Panc1 (cell line): ENCODE data around the gene PALD1. TPM values are rescaled to one million over a fixed set of nuclear protein-coding genes. Genes with fewer than 3 reads are reported as not detected.

Source experiments
- ATAC-seq: fragments of 200-7000 bp; cut with Tn5 transposase; 2 replicates; pipeline ENCODE4 v1.9.1; 2020; ENCODE audit warnings: mild to moderate bottlenecking, moderate library complexity
- BruUV-seq: library from RNA; stranded (reverse); fragments of 400-500 nt; replicated peaks from 2 replicates; lab custom pipeline; 2021; lab: Mats Ljungman, UMichigan
- CTCF ChIA-PET: fragments of 300-600 bp; sonication (Branson Sonifier 250); formaldehyde crosslinking; loops from one replicate; lab custom pipeline; 2022; ENCODE audit warnings: antibody characterized with exemption; lab: Charles Lee
- POLR2A ChIA-PET: fragments of 300-600 bp; sonication (Branson Sonifier 250); formaldehyde crosslinking; loops from one replicate; lab custom pipeline; 2022; ENCODE audit warnings: antibody characterized with exemption; lab: Charles Lee
- DNase-seq: peaks from one replicate; pipeline ENCODE4 v3.0.0-alpha.2; 2010; ENCODE audit warnings: low read depth, low spot score
- H3K27ac ChIP-seq: 2 replicates; pipeline ENCODE4 v1.5.1; 2011; ENCODE audit warnings: mild to moderate bottlenecking, low read length, inconsistent platforms
- H3K27me3 ChIP-seq: fragments of 200-500 bp; sonication (Bioruptor generic); 2 replicates; pipeline ENCODE4 v1.6.0; 2014; ENCODE audit warnings: low read length, inconsistent platforms; ENCODE audit not compliant: control insufficient read depth, insufficient read depth
- H3K36me3 ChIP-seq: fragments of 200-500 bp; sonication (Bioruptor generic); 2 replicates; pipeline ENCODE4 v1.5.1; 2014; ENCODE audit warnings: inconsistent platforms, mild to moderate bottlenecking, low read length, moderate library complexity; ENCODE audit not compliant: control insufficient read depth, insufficient read depth
- H3K4me1 ChIP-seq: 2 replicates; pipeline ENCODE4 v1.5.1; 2011; ENCODE audit warnings: inconsistent platforms, mild to moderate bottlenecking, low read length, moderate library complexity; ENCODE audit not compliant: control insufficient read depth, insufficient read depth
- H3K4me3 ChIP-seq, 2 experiments: 2 replicates each; pipeline ENCODE4 v1.5.1; 2011 to 2012; ENCODE audit warnings: low read depth in 2 of 2, low read length in 2 of 2, mild to moderate bottlenecking in 2 of 2, inconsistent platforms in 1 of 2, moderate library complexity in 1 of 2
- H3K9me3 ChIP-seq: fragments of 200-500 bp; sonication (Bioruptor generic); 2 replicates; pipeline ENCODE4 v1.5.1; 2014; ENCODE audit warnings: low read depth, mild to moderate bottlenecking, inconsistent platforms, low read length, moderate library complexity; ENCODE audit not compliant: control insufficient read depth, insufficient read depth
- POLR2AphosphoS5 ChIP-seq: IDR thresholded peaks from 2 replicates; pipeline ENCODE4 v1.6.1; 2012; ENCODE audit warnings: mild to moderate bottlenecking, low read depth, low read length, moderate library complexity
- SIN3A ChIP-seq: IDR thresholded peaks from 2 replicates; pipeline ENCODE4 v1.6.1; 2012; ENCODE audit warnings: low read depth, mild to moderate bottlenecking, low read length, moderate library complexity, borderline replicate concordance; ENCODE audit not compliant: insufficient read depth
- TCF7L2 ChIP-seq: IDR thresholded peaks from 2 replicates; pipeline ENCODE4 v1.6.1; 2011; ENCODE audit warnings: mild to moderate bottlenecking, low read depth, low read length, inconsistent platforms
- in situ Hi-C: cut with HindIII; loops from 2 replicates; pipeline ENCODE4 v1.10.0; 2016; ENCODE audit warnings: low sequenced_read_pairs, low pct_unique_long_range_greater_than_20kb
- intact Hi-C: fragments of 100-400 bp; cut with micrococcal nuclease; formaldehyde crosslinking; loops from one replicate; pipeline ENCODE4 v1.10.0; 2022; ENCODE audit not compliant: unreplicated experiment
- total RNA-seq: library from RNA; stranded (reverse); gene quantifications from one replicate; pipeline ENCODE4 v1.2.1, GENCODE V29; 2021; ENCODE audit not compliant: unreplicated experiment
- TF ChIP-seq, protein P1 (sequence below): fragments of 450-650 bp; IDR thresholded peaks from 2 replicates; pipeline ENCODE4 v1.5.1; 2017; ENCODE audit warnings: mild to moderate bottlenecking
- TF ChIP-seq, protein P2 (sequence below), 2 experiments: IDR thresholded peaks; 2 replicates each; pipeline ENCODE4 v1.6.1; 2011 to 2012; ENCODE audit warnings: low read depth in 2 of 2, control low read depth in 1 of 2, low read length in 1 of 2, mild to moderate bottlenecking in 1 of 2, moderate library complexity in 1 of 2; ENCODE audit not compliant: insufficient read depth in 1 of 2

PALD1 gene
- total RNA-seq, 1 experiment from 2014 or later = 3.0 TPM

DNA sequence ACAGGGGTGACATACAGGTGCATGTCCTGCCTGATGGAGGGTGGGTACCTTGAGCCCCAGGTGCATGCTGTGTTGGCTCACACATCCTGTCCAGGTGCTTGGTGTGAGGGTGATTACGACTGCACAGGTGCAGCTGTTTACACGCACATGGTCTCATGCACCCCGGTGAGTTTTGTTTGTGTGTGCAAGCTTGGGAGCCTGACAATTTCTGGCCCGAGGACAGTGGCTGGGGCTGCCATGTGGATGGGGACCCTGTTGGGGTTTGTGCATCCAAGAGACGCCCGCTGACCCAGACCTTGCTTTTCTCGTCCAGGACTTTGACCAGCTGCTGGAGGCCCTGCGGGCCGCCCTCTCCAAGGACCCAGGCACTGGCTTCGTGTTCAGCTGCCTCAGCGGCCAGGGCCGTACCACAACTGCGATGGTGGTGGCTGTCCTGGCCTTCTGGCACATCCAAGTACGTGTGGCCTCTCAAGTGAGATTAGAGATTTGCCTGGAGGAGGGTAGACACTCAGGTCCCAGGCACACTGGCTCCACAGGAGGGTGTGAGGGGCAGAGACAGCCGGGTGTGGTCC is 62.3 kb downstream of the PALD1 start:
- in situ Hi-C loops (no loop called here), intact Hi-C loops (loop anchor here (2.0 kb wide), 1 partner anchor 80 kb away; no protein-coding TSS in a partner anchor)
- ChIA-PET POLR2A (no interaction called here), CTCF (interaction anchor here (0.9 to 2.5 kb wide), 2 partner anchors 80 to 154 kb away, joined by 3 to 26 read pairs; no protein-coding TSS in a partner anchor)
- Histone ChIP-seq H3K27ac (no peak overlapping the region), H3K9me3 (no peaks in the 10 kb centered on the region), H3K4me1 (no peaks in the 10 kb centered on the region), H3K4me3 (no peak overlapping the region), H3K36me3 (no peaks in the 10 kb centered on the region), H3K27me3 (no peaks in the 10 kb centered on the region)
- BruUV-seq = no TSS peak
- TF ChIP-seq, protein P1, sequence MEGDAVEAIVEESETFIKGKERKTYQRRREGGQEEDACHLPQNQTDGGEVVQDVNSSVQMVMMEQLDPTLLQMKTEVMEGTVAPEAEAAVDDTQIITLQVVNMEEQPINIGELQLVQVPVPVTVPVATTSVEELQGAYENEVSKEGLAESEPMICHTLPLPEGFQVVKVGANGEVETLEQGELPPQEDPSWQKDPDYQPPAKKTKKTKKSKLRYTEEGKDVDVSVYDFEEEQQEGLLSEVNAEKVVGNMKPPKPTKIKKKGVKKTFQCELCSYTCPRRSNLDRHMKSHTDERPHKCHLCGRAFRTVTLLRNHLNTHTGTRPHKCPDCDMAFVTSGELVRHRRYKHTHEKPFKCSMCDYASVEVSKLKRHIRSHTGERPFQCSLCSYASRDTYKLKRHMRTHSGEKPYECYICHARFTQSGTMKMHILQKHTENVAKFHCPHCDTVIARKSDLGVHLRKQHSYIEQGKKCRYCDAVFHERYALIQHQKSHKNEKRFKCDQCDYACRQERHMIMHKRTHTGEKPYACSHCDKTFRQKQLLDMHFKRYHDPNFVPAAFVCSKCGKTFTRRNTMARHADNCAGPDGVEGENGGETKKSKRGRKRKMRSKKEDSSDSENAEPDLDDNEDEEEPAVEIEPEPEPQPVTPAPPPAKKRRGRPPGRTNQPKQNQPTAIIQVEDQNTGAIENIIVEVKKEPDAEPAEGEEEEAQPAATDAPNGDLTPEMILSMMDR = peak; percentile 72
- TF ChIP-seq, protein P2, sequence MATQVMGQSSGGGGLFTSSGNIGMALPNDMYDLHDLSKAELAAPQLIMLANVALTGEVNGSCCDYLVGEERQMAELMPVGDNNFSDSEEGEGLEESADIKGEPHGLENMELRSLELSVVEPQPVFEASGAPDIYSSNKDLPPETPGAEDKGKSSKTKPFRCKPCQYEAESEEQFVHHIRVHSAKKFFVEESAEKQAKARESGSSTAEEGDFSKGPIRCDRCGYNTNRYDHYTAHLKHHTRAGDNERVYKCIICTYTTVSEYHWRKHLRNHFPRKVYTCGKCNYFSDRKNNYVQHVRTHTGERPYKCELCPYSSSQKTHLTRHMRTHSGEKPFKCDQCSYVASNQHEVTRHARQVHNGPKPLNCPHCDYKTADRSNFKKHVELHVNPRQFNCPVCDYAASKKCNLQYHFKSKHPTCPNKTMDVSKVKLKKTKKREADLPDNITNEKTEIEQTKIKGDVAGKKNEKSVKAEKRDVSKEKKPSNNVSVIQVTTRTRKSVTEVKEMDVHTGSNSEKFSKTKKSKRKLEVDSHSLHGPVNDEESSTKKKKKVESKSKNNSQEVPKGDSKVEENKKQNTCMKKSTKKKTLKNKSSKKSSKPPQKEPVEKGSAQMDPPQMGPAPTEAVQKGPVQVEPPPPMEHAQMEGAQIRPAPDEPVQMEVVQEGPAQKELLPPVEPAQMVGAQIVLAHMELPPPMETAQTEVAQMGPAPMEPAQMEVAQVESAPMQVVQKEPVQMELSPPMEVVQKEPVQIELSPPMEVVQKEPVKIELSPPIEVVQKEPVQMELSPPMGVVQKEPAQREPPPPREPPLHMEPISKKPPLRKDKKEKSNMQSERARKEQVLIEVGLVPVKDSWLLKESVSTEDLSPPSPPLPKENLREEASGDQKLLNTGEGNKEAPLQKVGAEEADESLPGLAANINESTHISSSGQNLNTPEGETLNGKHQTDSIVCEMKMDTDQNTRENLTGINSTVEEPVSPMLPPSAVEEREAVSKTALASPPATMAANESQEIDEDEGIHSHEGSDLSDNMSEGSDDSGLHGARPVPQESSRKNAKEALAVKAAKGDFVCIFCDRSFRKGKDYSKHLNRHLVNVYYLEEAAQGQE (IDR thresholded peaks at IDR 0.05; ENCODE audit: insufficient read depth in 1 of 2, low read depth in 2 of 2, low read length in 1 of 2) = no peak
- no peak for DNase-seq
- no peak for ATAC-seq

DNA sequence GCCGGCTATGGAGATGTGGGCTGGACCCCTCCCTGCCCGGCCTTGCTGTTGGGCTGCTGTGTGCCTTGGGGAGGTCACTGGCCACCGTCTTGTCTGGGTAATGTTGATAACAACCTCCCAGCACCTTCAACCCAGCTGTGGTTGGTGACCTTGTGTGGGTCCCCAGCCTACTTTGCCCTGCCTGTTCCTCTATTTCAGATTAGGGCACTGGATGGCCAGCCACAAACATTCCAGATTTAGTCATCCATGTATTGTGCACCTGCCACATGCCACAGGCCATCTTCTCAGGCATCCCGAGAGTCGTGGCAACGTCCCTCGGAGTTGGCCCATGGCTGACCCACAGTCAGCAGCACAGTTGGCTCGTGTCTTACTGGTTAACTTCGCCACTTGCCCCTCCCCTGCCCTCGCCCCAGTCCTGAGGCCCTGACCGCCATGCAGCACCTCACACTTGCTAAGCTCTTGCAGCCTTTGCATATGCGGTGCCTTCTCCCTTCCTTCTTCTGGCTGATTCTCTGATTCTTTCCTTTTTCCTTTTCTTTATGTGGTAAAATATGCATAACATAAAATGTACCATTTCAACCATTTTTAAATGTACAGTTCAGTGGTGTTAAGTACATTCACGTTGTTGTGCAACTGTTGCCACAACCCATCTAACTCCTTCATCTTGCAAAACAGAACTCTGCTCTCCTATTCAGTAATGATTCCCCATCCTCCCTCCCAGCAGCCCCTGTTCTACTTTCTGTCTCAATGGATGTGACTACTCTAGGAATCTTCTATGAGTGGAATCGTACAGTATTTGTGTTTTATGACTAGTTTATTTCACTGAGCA is 63.4 kb downstream of the PALD1 start:
- TF ChIP-seq SIN3A = no peak
- TF ChIP-seq POLR2AphosphoS5 = no peak
- TF ChIP-seq, protein P2 (IDR thresholded peaks at IDR 0.05; ENCODE audit: insufficient read depth in 1 of 2, low read depth in 2 of 2, low read length in 1 of 2) = no peak
- TF ChIP-seq, protein P1 = no peak
- TF ChIP-seq TCF7L2 = no peak
- intact Hi-C loops = loop anchor here (2.0 kb wide), 1 partner anchor 81 kb away; no protein-coding TSS in a partner anchor
- ChIA-PET CTCF (interaction anchor here (0.9 to 2.5 kb wide), 3 partner anchors 80 to 155 kb away, joined by 3 to 26 read pairs (median 3); no protein-coding TSS in a partner anchor), POLR2A (interaction anchor here (0.6 kb wide), 1 partner anchor 1477 kb away, joined by 3 read pairs; no protein-coding TSS in a partner anchor)
- H3K9me3 ChIP-seq = no peaks in the 10 kb centered on the region
- no peaks in the 10 kb centered on the region for H3K36me3 ChIP-seq
- DNase-seq = no peak
- no peak overlapping the region for H3K27ac ChIP-seq
- ATAC-seq = no peak
- no peak overlapping the region for H3K4me3 ChIP-seq
- no TSS peak for BruUV-seq
- in situ Hi-C loops = no loop called here
- H3K27me3 ChIP-seq = no peaks in the 10 kb centered on the region
- H3K4me1 ChIP-seq = no peaks in the 10 kb centered on the region
